Fibroblast of skin of abdomen (primary cell): Measurements from ENCODE around the gene OR4L1. TPM values are rescaled to one million over a fixed set of nuclear protein-coding genes. Genes with fewer than 3 reads are reported as not detected.
"Not testable (repeated sequence)": the region's sequence is repeated elsewhere in the genome, so short reads cannot be mapped to it uniquely, and the experiment has no call there.

Source experiments
- DNase-seq: peaks from one replicate; pipeline ENCODE4 v3.0.0-alpha.2; 2013
- polyA plus RNA-seq, 2 experiments: library from polyadenylated mRNA; unstranded; fragments of 120-200 nt; gene quantifications; one replicate each; pipeline ENCODE4 v1.2.1, GENCODE V29; 2013; ENCODE audit not compliant: insufficient read length in 2 of 2

Gene OR4L1, protein sequence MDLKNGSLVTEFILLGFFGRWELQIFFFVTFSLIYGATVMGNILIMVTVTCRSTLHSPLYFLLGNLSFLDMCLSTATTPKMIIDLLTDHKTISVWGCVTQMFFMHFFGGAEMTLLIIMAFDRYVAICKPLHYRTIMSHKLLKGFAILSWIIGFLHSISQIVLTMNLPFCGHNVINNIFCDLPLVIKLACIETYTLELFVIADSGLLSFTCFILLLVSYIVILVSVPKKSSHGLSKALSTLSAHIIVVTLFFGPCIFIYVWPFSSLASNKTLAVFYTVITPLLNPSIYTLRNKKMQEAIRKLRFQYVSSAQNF
- polyA plus RNA-seq (2013, experiment 1 of 2; ENCODE audit: insufficient read length): not detected
- polyA plus RNA-seq (2013, experiment 2 of 2; ENCODE audit: insufficient read length): not detected

DNA sequence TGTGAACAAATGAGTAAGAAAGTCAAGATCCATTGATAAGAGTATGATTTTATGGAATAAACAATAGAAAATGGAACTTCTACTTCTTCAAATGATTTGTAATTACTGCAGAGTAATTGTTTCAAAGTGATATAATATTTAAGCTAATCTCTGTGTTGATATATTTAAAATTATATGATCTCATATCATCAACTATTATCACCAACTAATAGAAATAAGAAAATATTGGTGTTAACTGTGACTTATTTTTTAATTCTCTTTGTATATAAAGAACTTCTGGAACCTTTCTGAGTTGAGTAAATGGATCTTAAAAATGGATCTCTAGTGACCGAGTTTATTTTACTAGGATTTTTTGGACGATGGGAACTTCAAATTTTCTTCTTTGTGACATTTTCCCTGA, at the start of gene OR4L1:
OR4L1 (plus strand) TSS at position 301 of the 400 bp plus-strand sequence; CDS start at position 301, 0 bp downstream.
- DNase-seq: no peak

DNA sequence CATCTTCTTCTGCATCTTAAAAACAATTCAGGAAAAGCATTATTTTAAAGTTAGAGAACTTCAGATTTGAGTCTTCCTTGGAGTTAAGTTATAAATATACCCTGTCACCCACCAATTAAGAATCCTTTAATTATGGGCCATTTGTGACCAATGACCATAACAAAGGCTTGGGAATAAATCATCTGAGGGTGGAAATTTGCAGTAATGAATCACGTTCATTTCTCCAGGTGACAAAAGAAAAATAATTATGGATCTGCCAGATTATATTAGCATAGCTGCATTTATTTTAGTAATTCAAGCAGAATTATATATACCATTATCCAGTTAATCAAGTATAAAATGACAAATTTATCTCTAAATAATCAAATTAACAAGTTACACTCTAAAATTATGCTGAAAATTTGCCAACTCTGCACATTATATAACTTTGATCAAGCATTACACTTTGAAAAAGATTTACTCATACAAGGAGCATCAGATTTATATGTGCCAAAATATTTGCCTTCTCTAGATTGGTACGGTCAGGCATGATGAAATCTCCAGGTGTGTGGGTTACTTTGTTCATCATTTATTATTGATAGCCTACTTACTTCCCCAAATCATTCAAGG, 40.5 kb upstream of the OR4L1 start, which contains the start of gene OR4K14:
OR4K14 (minus strand) TSS at position 51 of the 609 bp plus-strand sequence. CDS start 4,114 bp downstream, outside the sequence.
- DNase-seq: no peak

DNA sequence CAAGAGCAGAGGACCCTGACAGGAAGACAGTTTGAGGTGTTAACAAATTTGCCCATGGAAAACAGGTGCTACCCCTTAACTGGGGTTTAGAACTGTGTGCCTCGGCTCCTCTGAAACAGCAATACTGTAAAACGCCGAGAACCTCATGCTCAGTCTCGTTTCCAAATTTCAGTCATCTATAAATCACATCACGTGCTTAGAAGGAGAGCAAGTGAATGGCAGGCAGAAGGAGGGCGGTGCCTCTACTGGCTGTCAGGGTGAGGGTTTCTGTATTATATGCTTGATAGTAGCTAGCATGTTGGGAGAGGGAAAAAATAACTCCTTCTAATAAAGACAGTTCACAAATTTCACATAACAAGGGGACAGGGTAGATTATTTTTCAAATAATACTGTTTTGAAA, 28.8 kb upstream of the OR4L1 start:
- no peak for DNase-seq

DNA sequence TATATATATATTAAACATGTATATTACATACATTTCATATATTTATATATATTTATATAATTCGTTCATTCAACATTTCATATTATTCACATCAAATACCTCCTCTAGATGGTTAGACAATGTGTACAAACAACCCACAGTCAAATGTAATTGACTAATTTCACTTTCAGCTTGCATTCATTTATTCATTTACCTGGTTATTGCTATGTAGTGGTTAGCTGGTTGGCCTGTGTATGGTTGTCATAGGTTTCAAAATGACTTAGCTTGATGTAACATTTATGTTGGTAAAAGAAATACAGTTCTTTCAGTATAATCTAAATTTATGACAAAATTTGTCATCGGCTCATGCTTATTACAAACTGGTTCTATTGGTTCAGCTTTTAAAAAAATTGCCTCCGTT, 24.4 kb upstream of the OR4L1 start:
- no peak for DNase-seq

DNA sequence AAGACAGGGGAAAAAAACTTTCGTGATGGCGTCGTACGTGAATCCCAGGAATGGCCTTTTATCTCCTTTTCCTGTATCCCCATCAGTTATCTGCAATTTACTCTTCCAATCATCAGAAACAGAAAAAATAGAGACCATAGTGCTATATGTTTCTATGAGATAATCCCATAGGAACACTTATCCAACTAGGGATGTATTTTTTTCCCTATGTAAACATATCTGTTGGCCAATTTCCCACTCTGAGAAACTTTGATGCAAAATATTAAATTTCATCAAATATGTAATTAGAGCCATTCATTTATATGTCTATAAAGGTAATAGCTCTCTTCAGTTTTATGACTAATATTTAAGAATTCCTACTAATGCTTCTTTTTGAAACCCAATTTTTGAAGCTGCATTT, 23.9 kb upstream of the OR4L1 start, which contains the start of gene OR4K13:
OR4K13 (minus strand) TSS at position 101 of the 400 bp plus-strand sequence. CDS start 1,280 bp downstream, outside the sequence.
- no peak for DNase-seq

DNA sequence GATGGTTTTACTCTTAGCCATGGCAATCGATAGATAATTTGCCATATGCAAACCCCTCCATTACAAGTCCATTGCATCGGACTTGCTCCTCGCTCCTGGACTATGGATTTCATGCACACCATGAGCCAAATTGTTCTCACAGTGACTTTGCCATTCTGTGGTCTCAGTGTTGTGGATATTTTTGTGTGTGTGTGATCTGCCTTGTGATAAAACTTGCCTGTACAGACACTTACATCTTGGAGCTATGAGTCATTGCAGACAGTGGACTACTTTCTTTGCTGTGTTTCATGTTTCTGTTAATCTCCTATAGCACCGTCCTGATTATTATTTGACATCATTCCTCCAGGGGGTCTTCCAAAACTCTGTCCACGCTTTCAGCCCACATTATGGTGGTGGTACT, 15.6 kb upstream of the OR4L1 start:
- DNase-seq: no peak

DNA sequence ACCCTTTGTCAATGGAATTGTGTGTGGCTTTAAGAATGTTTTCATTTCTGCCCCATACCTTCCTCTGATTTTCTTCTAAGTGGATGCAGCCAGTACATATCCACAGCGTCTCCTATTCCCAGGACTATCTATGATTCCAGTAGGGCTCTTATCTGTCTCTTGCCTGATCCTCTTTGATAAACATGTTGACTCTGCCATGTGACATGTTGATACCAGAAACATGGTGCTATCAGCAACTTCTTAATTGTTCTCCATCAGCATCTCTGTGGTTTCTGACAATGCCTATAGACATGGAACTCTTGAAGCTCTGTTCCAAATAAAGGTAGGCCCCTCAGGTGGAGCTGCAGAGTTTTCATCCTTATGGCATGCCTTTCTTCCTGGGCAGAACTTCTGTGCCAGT, 11.6 kb upstream of the OR4L1 start:
- DNase-seq: no peak

DNA sequence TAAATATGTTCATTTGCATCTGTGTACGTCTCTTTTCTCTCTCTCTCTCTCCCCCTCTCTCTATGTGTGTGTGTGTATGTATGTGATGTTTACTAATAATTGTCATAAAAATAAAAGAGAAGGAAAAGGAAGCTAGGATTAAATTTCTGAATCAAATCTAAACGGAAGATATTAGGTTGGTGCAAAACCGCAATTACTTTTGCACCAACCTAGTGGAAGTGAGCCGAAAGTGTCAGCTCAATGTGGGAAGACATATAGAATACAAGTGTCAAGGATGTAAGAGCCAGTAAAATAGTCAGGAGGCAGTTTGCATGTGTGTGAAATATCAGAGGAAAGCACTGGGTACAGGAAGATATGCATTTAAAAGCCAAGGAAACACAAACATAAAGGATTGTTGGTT, 32.2 kb downstream of the OR4L1 start:
- no peak for DNase-seq

DNA sequence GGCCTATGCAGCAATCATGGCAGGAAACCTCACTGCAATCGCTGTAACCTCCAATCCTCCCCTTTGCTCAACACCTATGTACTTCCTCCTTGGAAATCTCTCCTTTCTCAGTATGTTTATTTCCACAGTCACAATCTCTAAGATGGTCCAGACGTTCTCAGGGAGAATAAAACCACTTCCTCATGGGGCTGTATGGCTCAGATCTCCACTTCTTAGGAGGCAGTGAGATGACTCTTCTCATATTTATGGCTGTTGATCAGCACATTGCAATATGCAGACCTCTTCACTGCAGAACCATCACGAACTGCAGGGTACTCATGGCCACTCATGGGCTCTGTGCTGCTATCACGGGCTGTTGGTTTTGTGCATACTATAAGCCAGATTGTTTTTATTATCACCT, 33.6 kb downstream of the OR4L1 start:
- no peak for DNase-seq

DNA sequence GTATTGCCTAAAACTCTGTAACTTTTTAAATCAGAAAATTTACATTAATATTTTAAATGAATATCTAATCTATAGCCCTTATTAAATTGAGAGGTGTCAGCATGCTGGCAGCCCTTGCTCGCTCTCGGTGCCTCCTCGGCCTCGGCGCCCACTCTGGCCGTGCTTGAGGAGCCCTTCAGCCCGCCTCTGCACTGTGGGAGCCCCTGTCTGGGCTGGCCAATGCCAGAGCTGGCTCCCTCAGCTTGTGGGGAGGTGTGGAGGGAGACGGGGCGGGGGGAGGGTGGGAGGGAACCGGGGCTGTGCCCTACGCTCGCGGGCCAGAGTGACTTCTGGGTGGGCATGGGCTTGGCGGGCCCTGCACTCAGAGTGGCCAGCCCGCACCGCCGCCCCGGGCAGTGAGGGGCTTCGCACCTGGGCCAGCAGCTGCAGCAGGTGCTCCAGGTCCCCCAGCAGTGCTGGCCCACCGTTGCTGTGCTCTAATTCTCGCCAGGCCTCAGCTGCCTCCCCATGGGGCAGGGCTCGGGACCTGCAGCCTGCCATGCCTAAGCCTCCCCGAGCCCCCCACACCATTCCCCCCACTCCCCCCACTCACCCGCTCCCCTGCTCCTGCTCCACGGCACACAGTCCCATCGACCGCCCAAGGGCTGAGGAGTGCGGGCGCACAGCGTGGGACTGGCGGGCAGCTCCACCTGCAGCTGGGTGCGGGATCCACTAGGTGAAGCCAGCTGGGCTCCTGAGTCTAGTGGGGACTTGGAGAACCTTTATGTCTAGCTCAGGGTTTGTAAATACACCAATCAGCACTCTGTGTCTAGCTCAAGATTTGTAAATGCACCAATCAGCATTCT, 39.3 kb downstream of the OR4L1 start:
- not testable (repeated sequence) for DNase-seq

DNA sequence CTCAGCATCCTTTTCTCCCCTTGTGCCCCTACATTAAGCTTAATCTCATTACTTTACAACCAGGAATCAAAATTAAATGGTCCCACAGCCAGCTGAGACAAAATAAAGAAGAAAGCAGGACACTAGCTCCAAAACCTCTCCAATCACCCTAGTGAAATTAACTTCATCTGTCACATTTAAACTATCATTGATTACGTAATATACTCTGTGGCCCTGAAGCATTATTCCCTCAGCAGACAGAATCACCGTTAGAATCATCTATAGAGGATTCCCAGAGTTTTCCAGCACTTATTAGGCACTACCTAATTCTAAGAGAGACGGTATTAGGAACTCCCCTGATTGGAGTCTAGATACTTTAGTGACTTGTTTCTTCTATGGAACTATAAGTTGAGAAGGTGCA, 50.6 kb downstream of the OR4L1 start, which contains the start of gene OR4K17:
OR4K17 (plus strand) TSS at position 302 of the 400 bp plus-strand sequence. CDS start 6,761 bp downstream, outside the sequence.
- DNase-seq: no peak
